ENCODE results near the gene SPRR2B. TPM values are rescaled to one million over a fixed set of nuclear protein-coding genes. Genes with fewer than 3 reads are reported as not detected.

SPRR2B gene
- total and polyA plus RNA-seq, 9 of the 15 experiments (the other 6 are each of a cell fraction or from before 2014, with no cell fraction given) = not detected

DNA sequence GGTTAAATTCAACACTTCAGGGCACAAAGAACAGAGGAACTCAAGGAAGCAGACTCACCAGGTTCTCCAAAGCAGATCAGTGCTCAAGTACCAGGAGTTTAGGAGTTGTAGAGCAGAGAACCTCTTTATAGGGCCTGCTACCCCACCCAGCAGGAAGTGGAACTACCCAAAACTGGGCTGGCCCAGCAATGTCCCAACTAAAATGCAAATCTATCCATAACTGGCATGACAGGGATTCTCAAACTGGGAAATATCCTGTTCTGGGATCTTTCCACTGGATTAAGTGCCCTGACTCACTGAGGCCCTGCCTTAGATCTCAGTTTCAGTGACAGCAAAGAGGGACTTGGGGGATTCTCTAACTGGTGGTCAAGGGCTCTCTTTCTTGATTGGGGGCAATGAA, 23.0 kb upstream of the SPRR2B start, which contains the start of gene SPRR2E (continued):
- no peak for TF ChIP-seq ZNF134 (CRISPR knock-in tag; conservative IDR thresholded peaks at IDR 0.05)
- no peak for TF ChIP-seq ZNF146 (CRISPR knock-in tag; IDR thresholded peaks at IDR 0.05; ENCODE audit: unreplicated experiment)
- TF ChIP-seq RNF219 (CRISPR knock-in tag; IDR thresholded peaks at IDR 0.05) = no peak
- no peak for TF ChIP-seq ZNF407 (IDR thresholded peaks at IDR 0.05; ENCODE audit: low read depth)
